ENCODE data around the gene ZNF268. TPM values are rescaled to one million over a fixed set of nuclear protein-coding genes. Genes with fewer than 3 reads are reported as not detected.

ZNF268 gene
- total RNA-seq, 1 experiment from 2014 or later = 38.2 TPM

DNA sequence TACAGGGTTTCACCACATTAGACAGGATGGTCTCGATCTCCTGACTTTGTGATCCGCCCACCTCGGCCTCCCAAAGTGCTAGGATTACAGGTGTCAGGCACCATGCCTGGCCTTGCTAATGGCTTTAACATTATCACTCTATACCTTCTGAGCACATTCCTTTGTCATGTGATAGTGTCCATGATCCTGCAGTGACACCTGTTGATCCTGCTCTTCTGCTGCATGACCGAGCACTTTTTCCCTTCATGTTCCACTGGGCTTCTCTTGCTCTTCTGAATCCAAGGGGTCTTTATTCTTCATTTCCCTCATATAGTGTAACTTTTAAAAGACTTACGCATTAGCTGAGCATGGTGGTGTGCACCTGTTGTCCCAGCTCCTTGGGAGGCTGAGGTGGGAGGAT, 11.6 kb downstream of the ZNF268 start:
- no peaks in the 10 kb centered on the region for H3K79me2 ChIP-seq (ENCODE audit: insufficient read depth, low read length)
- no peaks in the 10 kb centered on the region for H3K23me2 ChIP-seq (ENCODE audit: insufficient read length, low read depth, low read length, poor library complexity, severe bottlenecking)
- H3K4me1 ChIP-seq (ENCODE audit: insufficient read depth, low read length) = no peaks in the 10 kb centered on the region
- H3K9ac ChIP-seq (ENCODE audit: extremely low read depth, insufficient read length, low read length) = no peak overlapping the region
- no peak overlapping the region for H2AFZ ChIP-seq (ENCODE audit: low read length)
- no CpG with 5 or more reads among the region's 5 CpGs for WGBS (ENCODE audit: extremely low coverage, insufficient read length, low lambda C conversion rate)
- no peak overlapping the region for H2BK5ac ChIP-seq (ENCODE audit: insufficient read length, low read length)
- no peak overlapping the region for H4K8ac ChIP-seq (replicated peaks; ENCODE audit: insufficient read length, low read depth, low read length)
- H3T11ph ChIP-seq (ENCODE audit: low read length) = no peak overlapping the region
- H4K91ac ChIP-seq (ENCODE audit: insufficient read length, low read depth, low read length) = no peak overlapping the region
- no peaks in the 10 kb centered on the region for H4K20me1 ChIP-seq (ENCODE audit: control insufficient read depth, insufficient read depth, insufficient read length)
- H2BK120ac ChIP-seq (ENCODE audit: low read depth, low read length, poor library complexity, severe bottlenecking) = no peak overlapping the region
- H3K9me3 Mint-ChIP-seq = peaks cover 83 to 88% of the 10 kb centered on the region in 2 experiments
- H3K27ac Mint-ChIP-seq = no peak overlapping the region
- no peaks in the 10 kb centered on the region for H3K79me1 ChIP-seq (ENCODE audit: insufficient read depth, low read depth, low read length, poor library complexity, severe bottlenecking)
- no peak overlapping the region for H3K4me2 ChIP-seq (ENCODE audit: insufficient read depth, insufficient read length, low read length)
- peaks cover 78% of the 10 kb centered on the region for H3K9me3 ChIP-seq (ENCODE audit: control insufficient read depth, low read depth, low read length)
- H3K18ac ChIP-seq (ENCODE audit: insufficient read length, low read depth, low read length) = no peak overlapping the region
- no peaks in the 10 kb centered on the region for H3K4me1 Mint-ChIP-seq
- H2BK20ac ChIP-seq (ENCODE audit: low read depth, low read length, poor library complexity, severe bottlenecking) = no peak overlapping the region
- no peak overlapping the region for H3K27ac ChIP-seq (ENCODE audit: insufficient read length, low read depth, low read length)
- H3K4ac ChIP-seq (ENCODE audit: low read depth, low read length) = no peak overlapping the region
- no peaks in the 10 kb centered on the region for H3K27me3 ChIP-seq (ENCODE audit: insufficient read depth, low read length)
- no peak overlapping the region for H3K4me3 Mint-ChIP-seq
- H2BK15ac ChIP-seq (ENCODE audit: low read depth, low read length) = no peak overlapping the region
- no peaks in the 10 kb centered on the region for H3K27me3 Mint-ChIP-seq (ENCODE audit: low read depth)
- H4K5ac ChIP-seq (ENCODE audit: insufficient read length, low read depth, low read length) = no peak overlapping the region
- DNase-seq = no peak
- TF ChIP-seq, protein P1, sequence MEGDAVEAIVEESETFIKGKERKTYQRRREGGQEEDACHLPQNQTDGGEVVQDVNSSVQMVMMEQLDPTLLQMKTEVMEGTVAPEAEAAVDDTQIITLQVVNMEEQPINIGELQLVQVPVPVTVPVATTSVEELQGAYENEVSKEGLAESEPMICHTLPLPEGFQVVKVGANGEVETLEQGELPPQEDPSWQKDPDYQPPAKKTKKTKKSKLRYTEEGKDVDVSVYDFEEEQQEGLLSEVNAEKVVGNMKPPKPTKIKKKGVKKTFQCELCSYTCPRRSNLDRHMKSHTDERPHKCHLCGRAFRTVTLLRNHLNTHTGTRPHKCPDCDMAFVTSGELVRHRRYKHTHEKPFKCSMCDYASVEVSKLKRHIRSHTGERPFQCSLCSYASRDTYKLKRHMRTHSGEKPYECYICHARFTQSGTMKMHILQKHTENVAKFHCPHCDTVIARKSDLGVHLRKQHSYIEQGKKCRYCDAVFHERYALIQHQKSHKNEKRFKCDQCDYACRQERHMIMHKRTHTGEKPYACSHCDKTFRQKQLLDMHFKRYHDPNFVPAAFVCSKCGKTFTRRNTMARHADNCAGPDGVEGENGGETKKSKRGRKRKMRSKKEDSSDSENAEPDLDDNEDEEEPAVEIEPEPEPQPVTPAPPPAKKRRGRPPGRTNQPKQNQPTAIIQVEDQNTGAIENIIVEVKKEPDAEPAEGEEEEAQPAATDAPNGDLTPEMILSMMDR (conservative IDR thresholded peaks at IDR 0.05) = no peak
- no peak overlapping the region for H2AK5ac ChIP-seq (ENCODE audit: insufficient read length, low read length)
- peaks cover 84 to 90% (median 90%) of the 10 kb centered on the region in 3 experiments for H3K36me3 Mint-ChIP-seq (ENCODE audit: insufficient read depth in 1 of 3, low read depth in 3 of 3)
- no peak overlapping the region for H3K56ac ChIP-seq (ENCODE audit: insufficient read length, low read depth, low read length)
- H3K23ac ChIP-seq (ENCODE audit: insufficient read length, low read depth, low read length) = no peak overlapping the region
- no peak overlapping the region for H2BK12ac ChIP-seq (ENCODE audit: insufficient read length, low read depth, low read length)
- H3K14ac ChIP-seq (ENCODE audit: insufficient read depth, low read length) = no peak overlapping the region
